Hippocampal formation (tissue), 2 donors: ENCODE data around the gene ELP4.

Source experiments
- DNase-seq, 2 donors: peaks; one replicate each; lab custom pipeline; 2025; lab: John Stamatoyannopoulos, UW

Gene ELP4

GRCh38 chr11:31779374-31779791, 269.8 kb downstream of the ELP4 start:
- no peak for DNase-seq

GRCh38 chr11:31780078-31780477, 270.5 kb downstream of the ELP4 start:
- no peak for DNase-seq

- DNase-seq: no peak
Measured at GRCh38 chr11:31780480-31780971, 271.0 kb downstream of the ELP4 start.

GRCh38 chr11:31782257-31782656, 272.7 kb downstream of the ELP4 start:
- no peak for DNase-seq

GRCh38 chr11:31783252-31783651, 273.7 kb downstream of the ELP4 start:
- no peak for DNase-seq

GRCh38 chr11:31784611-31785010, 275.0 kb downstream of the ELP4 start:
- DNase-seq: no peak

- no peak for DNase-seq
Measured at GRCh38 chr11:31786996-31787685, 277.6 kb downstream of the ELP4 start.

- no peak for DNase-seq
Measured at GRCh38 chr11:31788085-31788484, 278.5 kb downstream of the ELP4 start.

GRCh38 chr11:31790649-31791048, 281.1 kb downstream of the ELP4 start:
- no peak for DNase-seq

GRCh38 chr11:31792036-31792435, 282.5 kb downstream of the ELP4 start:
- no peak for DNase-seq

GRCh38 chr11:31792456-31792855, 282.9 kb downstream of the ELP4 start:
- DNase-seq: no peak

- DNase-seq: no peak
Measured at GRCh38 chr11:31793264-31793663, 283.7 kb downstream of the ELP4 start.

GRCh38 chr11:31794548-31794947, 285.0 kb downstream of the ELP4 start:
- no peak for DNase-seq

GRCh38 chr11:31795706-31796498, 286.3 kb downstream of the ELP4 start:
- DNase-seq: no peak

- DNase-seq: no peak
Measured at GRCh38 chr11:31796499-31797189, 287.1 kb downstream of the ELP4 start.

GRCh38 chr11:31797190-31798056, 287.9 kb downstream of the ELP4 start:
- no peak for DNase-seq

- no peak for DNase-seq
Measured at GRCh38 chr11:31798057-31798553, 288.5 kb downstream of the ELP4 start.

GRCh38 chr11:31798554-31799434, 289.2 kb downstream of the ELP4 start:
- no peak for DNase-seq

GRCh38 chr11:31799435-31800397, 290.1 kb downstream of the ELP4 start:
- DNase-seq: no peak
